Ascending aorta (tissue), 2 donors: ENCODE data around the gene WDR26. TPM values are rescaled to one million over a fixed set of nuclear protein-coding genes. Genes with fewer than 3 reads are reported as not detected.

Experiments used
- DNase-seq, 2 donors: peaks; one replicate each; pipeline ENCODE4 v3.0.0-alpha.2; 2019; ENCODE audit warnings: low spot score in 2 of 2
- H3K27ac ChIP-seq, 2 donors: fragments of 200-600 bp; sonication (generic); one replicate each; pipeline ENCODE4 v1.5.1; 2016 to 2017; ENCODE audit warnings: mild to moderate bottlenecking in 1 of 2
- H3K27me3 ChIP-seq: fragments of 200-600 bp; sonication (generic); one replicate; pipeline ENCODE4 v1.5.1; 2017
- H3K36me3 ChIP-seq, 2 donors: fragments of 200-600 bp; sonication (generic); one replicate each; pipeline ENCODE4 v1.5.1; 2016
- H3K4me1 ChIP-seq, 2 donors: fragments of 200-600 bp; sonication (generic); one replicate each; pipeline ENCODE4 v1.5.1; 2016 to 2017; ENCODE audit warnings: mild to moderate bottlenecking in 1 of 2
- H3K4me3 ChIP-seq, 2 donors: fragments of 200-600 bp; sonication (generic); one replicate each; pipeline ENCODE4 v1.5.1; 2016 to 2017; ENCODE audit warnings: mild to moderate bottlenecking in 1 of 2
- H3K9me3 ChIP-seq, 2 donors: fragments of 200-600 bp; sonication (generic); one replicate each; pipeline ENCODE4 v1.5.1; 2016
- CTCF ChIP-seq, 3 experiments: fragments of 200-600 bp in 2 of 3; fragments of 450-650 bp in 1 of 3; sonication (generic) in 2 of 3; IDR thresholded peaks; one replicate each; pipeline ENCODE4 v1.5.1; 2016 to 2019; ENCODE audit warnings: antibody characterized with exemption in 3 of 3, mild to moderate bottlenecking in 1 of 3, moderate library complexity in 1 of 3
- intact Hi-C: fragments of 100-400 bp; cut with DNase I; formaldehyde crosslinking; loops from one replicate; pipeline ENCODE4 v1.15.1; 2023
- total RNA-seq: library from RNA; depleted of rRNA; stranded (reverse); fragments of >200 nt; gene quantifications from one replicate; pipeline ENCODE4 v1.1.0, GENCODE V29; 2016

Gene WDR26
- total RNA-seq, 1 donor from 2014 or later = 31.8 TPM

DNA sequence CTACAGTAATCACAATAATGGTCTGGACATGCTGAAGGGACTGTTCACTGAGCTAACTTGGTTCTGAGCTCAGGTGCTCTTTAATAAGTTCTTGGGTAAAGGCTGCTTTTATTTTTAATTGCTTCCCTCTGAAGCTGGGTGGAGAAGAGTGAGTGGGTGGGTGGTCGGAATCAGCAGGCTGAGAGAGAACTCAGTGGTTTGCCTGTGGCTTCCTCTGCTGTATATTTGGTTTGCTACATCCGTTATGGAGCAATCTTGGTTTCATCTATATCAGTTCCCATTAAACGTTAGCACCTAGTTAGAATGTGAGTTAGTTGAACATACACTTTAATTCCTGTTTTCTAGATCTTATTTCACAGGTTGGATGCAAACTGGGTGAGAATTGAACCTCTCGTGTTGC is 54.6 kb downstream of the WDR26 start:
- TF ChIP-seq CTCF (IDR thresholded peaks at IDR 0.05) = no peak
- H3K9me3 ChIP-seq = no peaks in the 10 kb centered on the region
- peaks cover 10% of the 10 kb centered on the region in 2 donors for H3K4me1 ChIP-seq
- no peak overlapping the region for H3K27ac ChIP-seq
- no peak for DNase-seq
- no peaks in the 10 kb centered on the region for H3K27me3 ChIP-seq
- peaks cover 19 to 36% of the 10 kb centered on the region in 2 donors for H3K36me3 ChIP-seq
- intact Hi-C loops = no loop called here
- H3K4me3 ChIP-seq = no peak overlapping the region

- no peak for TF ChIP-seq CTCF (IDR thresholded peaks at IDR 0.05)
- Histone ChIP-seq H3K4me3 (no peak overlapping the region), H3K36me3 (peaks cover 21 to 45% of the 10 kb centered on the region in 2 donors), H3K27ac (no peak overlapping the region), H3K27me3 (no peaks in the 10 kb centered on the region), H3K4me1 (peaks cover 10% of the 10 kb centered on the region in 2 donors), H3K9me3 (no peaks in the 10 kb centered on the region)
- no peak for DNase-seq
- intact Hi-C loops = no loop called here
Measured at GRCh38 chr1:224378855-224379631, 55.6 kb downstream of the WDR26 start.

DNA sequence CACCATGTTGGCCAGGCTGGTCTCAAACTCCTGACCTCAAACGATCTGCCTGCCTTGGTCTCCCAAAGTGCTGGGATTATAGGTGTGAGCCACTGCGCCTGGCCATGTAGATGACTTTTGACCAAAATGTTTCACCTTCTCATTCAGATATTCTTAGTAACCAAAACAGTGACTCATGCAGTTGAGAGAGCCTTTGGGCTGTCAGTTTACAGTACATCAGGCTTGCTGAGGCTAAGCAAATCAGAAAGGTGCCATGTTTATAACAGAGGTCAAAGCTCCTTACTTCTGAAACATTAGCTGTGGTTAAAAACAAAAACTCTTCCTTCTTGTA is 57.0 kb downstream of the WDR26 start:
- intact Hi-C loops = no loop called here
- Histone ChIP-seq H3K27ac (peak overlapping the region; percentile 28 to 48), H3K27me3 (no peaks in the 10 kb centered on the region), H3K9me3 (no peaks in the 10 kb centered on the region), H3K36me3 (peaks cover 33 to 53% of the 10 kb centered on the region in 2 donors), H3K4me1 (peaks cover 10% of the 10 kb centered on the region in 2 donors), H3K4me3 (no peak overlapping the region)
- no peak for DNase-seq
- no peak for TF ChIP-seq CTCF (IDR thresholded peaks at IDR 0.05)

DNA sequence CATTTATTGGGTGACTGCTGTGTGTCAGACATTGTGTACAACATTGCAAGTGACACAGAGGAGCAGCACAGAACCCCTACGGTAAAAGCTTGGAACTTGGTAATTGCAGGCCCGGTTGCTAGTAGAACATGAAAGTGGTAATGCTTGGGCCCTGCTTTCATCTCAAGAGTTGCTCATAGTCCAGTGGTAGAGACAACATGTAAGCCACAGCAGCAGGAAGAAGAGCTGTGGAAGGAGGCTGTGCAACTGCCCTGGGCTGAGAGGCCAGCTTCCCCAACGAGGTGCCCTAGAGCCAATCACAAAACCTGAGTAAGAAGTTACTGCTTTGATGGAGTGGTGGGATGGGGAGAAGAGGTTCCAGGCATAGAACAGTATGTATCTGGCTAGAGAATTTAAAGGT is 59.5 kb downstream of the WDR26 start:
- intact Hi-C loops = no loop called here
- Histone ChIP-seq H3K36me3 (peaks cover 54 to 72% of the 10 kb centered on the region in 2 donors), H3K4me3 (no peak overlapping the region), H3K9me3 (no peaks in the 10 kb centered on the region), H3K27me3 (no peaks in the 10 kb centered on the region), H3K27ac (no peak overlapping the region), H3K4me1 (peaks cover 10% of the 10 kb centered on the region in 2 donors)
- TF ChIP-seq CTCF (IDR thresholded peaks at IDR 0.05) = no peak
- no peak for DNase-seq

DNA sequence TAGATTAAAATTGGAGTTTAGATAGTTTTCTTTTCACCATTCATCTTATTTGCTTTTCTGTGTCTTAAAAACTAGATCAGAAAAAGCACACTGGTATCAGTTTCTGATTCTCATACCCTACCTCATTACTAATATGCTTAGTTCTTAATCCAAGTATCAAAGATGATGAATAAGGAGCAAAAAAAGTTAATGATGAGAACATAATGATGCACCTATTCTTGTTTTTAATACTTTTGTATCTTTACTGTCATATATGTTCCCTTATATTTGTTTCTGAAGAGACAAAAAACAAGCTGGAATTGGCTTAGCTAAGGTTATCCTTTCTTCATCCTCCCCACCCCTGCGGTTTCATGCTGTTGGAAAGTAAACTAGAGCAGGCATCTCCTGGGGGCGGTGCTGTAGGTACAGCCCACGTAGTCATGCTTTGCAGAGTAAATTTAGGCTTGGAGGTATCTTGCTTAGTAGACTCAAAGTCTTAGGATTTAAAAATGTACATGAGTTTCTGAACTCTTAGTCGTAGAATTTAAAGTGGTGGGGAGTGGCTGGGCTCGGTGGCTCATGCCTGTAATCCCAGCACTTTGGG is 61.5 kb downstream of the WDR26 start:
- no peaks in the 10 kb centered on the region for H3K27me3 ChIP-seq
- H3K4me3 ChIP-seq = no peak overlapping the region
- no peaks in the 10 kb centered on the region for H3K9me3 ChIP-seq
- intact Hi-C loops = no loop called here
- peaks cover 61 to 81% of the 10 kb centered on the region in 2 donors for H3K36me3 ChIP-seq
- no peak overlapping the region for H3K27ac ChIP-seq
- peaks cover 10% of the 10 kb centered on the region in 2 donors for H3K4me1 ChIP-seq
- no peak for TF ChIP-seq CTCF (IDR thresholded peaks at IDR 0.05)
- DNase-seq = no peak
